Spleen (tissue), 7 donors: ENCODE measurements around the gene PTPRT.

Source experiments
- CTCF ChIP-seq, 11 experiments: fragments of 200-600 bp in 7 of 11; fragments of 450-650 bp in 4 of 11; sonication (generic) in 4 of 11; IDR thresholded peaks in 8 of 11; conservative IDR thresholded peaks in 3 of 11; 1 replicate in 7 of 11; 2 replicates in 4 of 11; pipeline versions ENCODE4 v1.4.0 to v1.8.0; 2016 to 2021; ENCODE audit warnings: antibody characterized with exemption in 11 of 11, inconsistent platforms in 4 of 11, mild to moderate bottlenecking in 1 of 11
- POLR2A ChIP-seq, 3 donors: fragments of 450-650 bp; IDR thresholded peaks; one replicate each; pipeline ENCODE4 v1.5.1; 2017; ENCODE audit warnings: antibody characterized with exemption in 3 of 3, mild to moderate bottlenecking in 1 of 3
- POLR2AphosphoS5 ChIP-seq, 3 donors: sonication (generic); formaldehyde crosslinking; IDR thresholded peaks; one replicate each; pipeline ENCODE4 v1.5.1; 2017; ENCODE audit warnings: antibody characterized with exemption in 3 of 3
- donor health status: DM: no; HTN: no; CAD: no; lungs with moderate emphysema.
- donor health status: DM: no; HTN: no; CAD: no.
- donor health status: DM: no; HTN: no; CAD: no.

- no peak for TF ChIP-seq CTCF (IDR thresholded peaks at IDR 0.05 in 8 of 11, conservative IDR thresholded peaks at IDR 0.05 in 3 of 11)
- TF ChIP-seq POLR2A (IDR thresholded peaks at IDR 0.05), result no peak
- no peak for TF ChIP-seq POLR2AphosphoS5 (IDR thresholded peaks at IDR 0.05)
These were observed 914.7 kb downstream of the PTPRT start for GRCh38 chr20:42274986-42275385.
